Activated CD4-positive, alpha-beta T cell treated with anti-CD3 and anti-CD28 coated beads for 24 hours (primary cell): ENCODE measurements around the gene MTX1.

Source experiments
- DNase-seq, 2 donors: peaks; one replicate each; pipeline ENCODE4 v3.0.0-alpha.2; 2020; ENCODE audit warnings: low read depth in 2 of 2

MTX1 gene

GRCh38 chr1:155174324-155175280 lies 33.9 kb upstream of the MTX1 start:
- DNase-seq: peak; percentile 18 to 35

DNA sequence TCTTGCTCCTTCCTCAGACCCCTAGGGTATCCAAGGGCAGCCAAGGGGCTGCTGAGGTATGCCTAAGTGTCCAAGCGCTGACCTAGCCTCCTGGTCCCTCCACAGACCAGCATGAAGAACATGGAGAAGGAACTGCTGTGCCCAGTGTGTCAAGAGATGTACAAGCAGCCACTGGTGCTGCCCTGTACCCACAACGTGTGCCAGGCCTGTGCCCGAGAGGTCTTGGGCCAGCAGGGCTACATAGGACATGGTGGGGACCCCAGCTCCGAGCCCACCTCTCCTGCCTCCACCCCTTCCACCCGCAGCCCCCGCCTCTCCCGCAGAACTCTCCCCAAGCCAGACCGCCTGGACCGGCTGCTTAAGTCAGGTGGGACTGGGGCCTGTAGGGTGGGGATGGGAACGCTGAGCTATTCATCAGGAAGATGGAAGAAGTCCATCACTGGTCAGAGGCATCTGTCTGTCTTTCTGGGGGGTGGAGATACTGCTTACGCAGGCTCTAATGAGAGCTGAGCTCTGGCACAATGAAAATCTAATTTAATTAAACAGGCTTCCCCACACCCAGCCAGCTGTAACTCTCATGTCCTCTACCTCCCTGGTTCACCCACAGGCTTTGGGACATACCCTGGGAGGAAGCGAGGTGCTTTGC lies 33.1 kb upstream of the MTX1 start:
- DNase-seq: no peak

DNA sequence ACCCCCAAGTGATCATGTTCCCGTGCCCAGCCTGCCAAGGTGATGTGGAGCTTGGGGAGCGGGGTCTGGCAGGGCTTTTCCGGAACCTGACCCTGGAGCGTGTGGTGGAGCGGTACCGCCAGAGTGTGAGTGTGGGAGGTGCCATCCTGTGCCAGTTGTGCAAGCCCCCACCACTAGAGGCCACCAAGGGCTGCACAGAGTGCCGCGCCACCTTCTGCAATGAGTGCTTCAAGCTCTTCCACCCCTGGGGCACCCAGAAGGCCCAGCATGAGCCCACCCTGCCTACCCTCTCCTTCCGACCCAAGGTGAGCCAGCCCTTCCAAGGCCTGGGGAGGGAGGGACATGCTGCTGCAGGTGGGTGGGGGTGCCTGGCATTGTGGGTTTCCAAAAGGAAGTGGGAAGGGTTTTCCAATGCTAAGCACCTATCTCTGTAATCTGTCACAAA lies 32.5 kb upstream of the MTX1 start:
- no peak for DNase-seq

DNA sequence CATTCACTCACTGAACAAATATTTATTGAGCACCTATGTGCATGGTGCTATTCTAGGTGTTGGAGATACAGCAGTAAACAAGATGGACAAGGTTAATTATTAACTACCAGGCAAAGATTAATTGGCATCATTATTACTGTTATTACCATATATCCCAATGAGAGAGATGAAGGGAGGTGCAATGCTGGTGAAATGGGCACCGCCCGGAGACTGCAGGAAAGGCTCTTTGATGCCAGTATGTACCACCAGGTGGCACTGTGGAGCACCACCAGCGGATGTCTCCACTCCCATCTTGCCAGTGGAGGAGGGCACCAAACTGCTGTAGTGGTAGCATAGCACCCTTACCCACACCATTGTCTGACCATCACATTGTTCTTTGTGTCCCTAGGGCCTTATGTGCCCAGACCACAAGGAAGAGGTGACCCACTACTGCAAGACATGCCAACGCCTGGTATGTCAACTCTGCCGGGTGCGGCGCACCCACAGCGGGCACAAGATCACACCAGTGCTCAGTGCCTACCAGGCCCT lies 31.9 kb upstream of the MTX1 start:
- peak; percentile 86 to 90 for DNase-seq

- DNase-seq: no peak
These were observed 31.1 kb upstream of the MTX1 start for GRCh38 chr1:155177192-155177917.

GRCh38 chr1:155177918-155178281 lies 30.6 kb upstream of the MTX1 start:
- no peak for DNase-seq

DNA sequence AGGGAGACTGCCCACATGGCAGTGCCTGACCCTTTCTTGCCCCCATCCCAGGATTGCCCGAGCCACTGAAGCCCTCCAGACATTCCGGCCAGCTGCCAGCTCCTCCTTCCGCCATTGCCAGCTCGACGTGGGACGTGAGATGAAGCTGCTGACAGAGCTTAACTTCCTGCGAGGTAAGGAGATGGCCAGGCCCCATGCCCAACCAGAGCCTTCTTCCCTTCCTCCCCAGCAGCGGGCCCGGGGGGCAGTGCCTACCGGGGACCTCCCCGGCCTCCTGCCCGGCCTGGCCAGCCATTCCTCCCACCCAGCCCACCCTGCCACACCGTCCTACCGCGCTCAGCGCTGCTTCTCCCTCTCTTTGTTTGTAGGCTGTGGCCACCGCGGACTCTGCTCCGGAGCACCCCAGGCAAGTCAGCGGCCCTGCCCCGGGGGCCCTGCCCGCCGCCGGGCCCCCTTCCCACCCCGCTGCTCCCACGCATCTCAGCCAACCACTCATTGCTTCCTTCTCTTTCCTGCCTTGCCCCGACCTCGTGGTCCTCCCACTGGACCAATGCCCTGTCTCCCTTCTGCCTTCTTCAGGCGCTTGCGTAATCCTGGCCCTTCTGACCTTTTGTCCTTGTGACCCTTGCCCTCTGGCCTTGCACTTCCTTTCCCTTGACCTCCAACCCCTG lies 29.9 kb upstream of the MTX1 start:
- DNase-seq: no peak

DNA sequence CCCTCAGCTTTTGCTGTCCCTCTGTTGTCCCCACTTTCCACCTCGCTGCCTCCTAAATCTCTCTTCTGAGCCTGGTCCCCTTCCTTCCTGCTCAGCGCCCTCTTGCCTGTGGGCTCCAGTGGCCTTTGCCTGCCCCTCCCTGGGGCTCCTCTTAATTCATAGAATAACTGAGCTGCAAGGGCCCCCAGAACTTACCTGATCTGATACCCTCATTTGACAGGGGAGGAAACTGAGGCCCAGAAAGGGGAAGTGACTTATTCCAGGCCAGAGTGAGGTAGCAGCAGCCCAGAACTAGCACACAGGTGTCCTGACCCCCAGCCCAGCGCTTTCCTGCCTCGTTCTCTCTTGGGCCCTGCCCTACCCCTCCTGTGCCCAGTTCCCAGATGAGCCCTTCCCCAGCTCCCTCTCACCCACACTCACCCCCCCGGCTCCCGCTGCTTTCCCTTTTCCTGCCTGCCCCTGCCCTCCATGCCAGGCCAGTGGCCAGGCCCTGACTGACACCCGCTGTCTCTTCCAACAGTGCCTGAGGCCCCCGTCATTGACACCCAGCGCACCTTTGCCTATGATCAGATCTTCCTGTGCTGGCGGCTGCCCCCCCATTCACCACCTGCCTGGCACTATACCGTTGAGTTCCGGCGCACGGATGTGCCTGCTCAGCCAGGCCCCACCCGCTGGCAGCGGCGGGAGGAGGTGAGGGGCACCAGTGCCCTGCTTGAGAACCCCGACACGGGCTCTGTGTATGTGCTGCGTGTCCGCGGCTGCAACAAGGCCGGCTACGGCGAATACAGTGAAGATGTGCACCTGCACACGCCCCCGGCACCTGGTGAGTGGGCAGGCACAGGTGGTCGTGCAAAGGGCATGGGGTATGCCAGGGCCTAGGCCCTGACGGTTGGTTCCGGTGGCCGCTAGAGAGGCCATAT lies 29.1 kb upstream of the MTX1 start:
- DNase-seq: no peak

GRCh38 chr1:155181371-155182051 lies 27.0 kb upstream of the MTX1 start:
- no peak for DNase-seq

DNA sequence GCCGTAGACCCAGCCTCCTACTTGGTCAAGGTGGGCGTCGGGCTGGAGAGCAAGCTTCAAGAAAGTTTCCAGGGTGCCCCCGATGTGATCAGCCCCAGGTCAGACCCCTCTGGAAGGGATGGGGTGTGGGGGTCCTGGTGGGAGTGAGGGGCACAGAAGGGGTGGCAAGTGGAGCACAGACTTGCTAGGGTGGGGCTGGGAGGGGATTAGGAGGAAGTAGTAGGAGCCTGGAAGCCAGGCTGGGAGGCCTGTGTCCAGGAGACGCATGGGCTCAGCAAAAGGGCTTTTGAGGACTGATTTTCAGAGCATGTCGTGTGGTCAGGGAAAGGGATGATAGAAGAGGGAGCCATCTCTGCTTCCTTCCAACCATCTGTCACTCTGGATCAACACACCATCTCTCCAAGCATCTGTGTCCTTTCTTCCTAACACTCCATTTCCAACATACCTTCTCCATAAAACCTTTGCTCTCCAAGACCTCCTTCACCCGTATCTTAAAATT lies 26.4 kb upstream of the MTX1 start:
- no peak for DNase-seq

GRCh38 chr1:155183775-155184221 lies 24.7 kb upstream of the MTX1 start:
- DNase-seq: no peak

DNA sequence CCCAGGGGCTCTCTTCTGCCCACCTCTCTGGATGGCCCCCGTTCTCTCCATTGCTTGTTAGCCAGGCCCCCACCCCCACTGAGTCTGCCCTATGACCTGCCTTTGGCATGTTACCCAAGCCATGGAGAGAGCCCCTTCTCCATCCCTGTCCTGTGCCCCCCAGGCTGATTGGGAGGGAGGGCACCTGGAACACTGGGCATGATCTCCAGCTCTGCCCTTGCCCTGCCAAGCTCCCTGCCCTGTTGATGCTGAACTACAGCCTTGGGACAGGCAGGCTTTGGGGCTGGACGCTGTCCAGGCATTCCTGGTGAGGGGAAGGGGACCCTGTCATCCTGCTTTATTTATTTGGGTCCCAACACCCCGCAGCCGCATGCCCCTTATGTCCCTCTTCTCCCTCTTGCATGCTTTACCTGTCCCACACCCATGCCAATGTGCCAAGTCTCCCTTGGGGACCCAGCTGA lies 24.1 kb upstream of the MTX1 start:
- no peak for DNase-seq

DNA sequence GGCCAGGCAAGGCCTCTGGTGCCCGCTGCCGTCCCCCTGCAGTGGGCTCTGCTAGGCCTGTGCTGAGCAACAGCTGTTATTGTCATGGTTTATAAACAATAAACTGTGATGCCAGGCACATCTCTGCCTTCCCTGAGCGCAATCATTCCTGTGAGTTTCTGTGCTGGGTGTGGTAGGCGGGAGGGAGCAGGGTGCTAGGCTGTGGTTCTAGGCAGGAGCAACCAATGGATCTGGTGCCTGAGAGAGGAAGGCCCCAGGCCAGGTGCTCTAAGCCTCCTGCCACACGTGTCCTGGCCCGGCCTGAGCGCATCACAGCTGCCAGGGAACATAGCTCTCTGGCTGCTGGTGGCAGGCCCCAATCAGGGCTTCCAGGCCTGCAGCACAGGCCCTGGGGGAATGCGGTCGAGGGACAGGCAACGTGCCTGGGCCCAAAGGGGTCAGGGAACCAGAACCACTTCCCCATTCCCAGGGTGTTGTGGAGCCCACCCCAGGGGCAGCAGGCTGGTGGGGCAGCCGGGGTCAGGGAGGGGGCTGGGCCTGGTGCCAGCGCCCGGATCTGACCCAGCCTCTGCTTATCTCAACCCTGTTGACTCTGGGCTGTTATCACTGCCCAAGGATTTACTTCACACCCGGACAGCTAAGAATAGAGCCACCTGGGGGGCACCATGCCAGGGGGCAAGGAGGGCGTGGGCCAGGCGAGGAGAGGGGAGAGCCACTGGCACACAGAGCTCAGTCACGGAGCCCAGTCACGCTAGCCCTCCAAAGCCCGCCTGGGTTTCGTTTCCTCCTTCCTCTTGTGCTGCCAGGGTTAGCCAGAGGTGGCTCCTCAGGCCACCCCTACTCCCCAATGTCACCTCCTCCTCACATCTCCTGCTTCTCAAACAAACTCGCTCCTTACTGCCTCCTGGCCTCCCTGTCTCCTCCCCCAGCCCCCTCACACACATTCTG lies 23.4 kb upstream of the MTX1 start:
- no peak for DNase-seq

- DNase-seq: no peak
These were observed 22.8 kb upstream of the MTX1 start for GRCh38 chr1:155185783-155186066.

- no peak for DNase-seq
These were observed 22.3 kb upstream of the MTX1 start for GRCh38 chr1:155186067-155186793.

GRCh38 chr1:155186794-155187455 lies 21.6 kb upstream of the MTX1 start:
- DNase-seq: no peak

DNA sequence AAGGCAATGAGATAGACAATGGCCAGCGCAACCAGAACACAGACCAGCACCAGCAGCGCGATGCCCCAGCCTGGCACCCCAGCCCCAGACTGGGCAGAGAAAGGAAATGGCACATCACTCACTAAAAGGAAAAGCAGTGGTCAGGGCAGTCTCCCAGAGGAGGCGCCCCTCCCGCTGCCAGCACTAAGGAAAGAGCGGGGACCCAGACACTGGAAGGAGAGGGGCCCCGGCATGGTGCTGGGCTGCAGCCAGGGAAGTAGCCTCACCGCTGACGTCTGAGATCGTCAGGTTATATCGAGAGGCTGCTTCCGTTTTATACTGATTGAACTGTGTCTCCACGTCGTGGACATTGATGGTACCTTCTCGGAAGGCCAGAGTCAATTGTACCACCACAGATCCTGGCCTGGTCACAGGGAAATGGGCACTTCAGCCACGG lies 21.0 kb upstream of the MTX1 start:
- no peak for DNase-seq
